Measurements from ENCODE around the gene ACBD6.

DNA sequence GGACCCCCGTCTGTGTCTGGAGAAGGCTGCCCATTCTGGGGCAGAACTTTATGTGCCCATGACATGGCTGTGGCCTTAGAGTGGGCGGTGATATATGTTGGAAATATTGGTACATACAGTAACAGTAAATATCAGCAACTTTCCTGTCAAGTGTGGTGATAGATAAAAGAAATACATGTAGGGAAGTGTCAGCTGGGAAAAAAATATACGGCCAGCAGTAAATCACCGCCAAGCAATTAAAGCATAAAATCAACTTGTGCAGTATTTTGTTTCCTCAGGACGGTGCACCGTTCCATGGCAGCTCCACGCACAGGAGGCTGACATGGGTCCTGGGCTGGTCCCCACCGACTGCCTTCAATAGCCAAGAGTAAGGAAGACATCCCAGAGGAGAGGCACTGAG is 244.9 kb downstream of the ACBD6 start:
- no peak for TF ChIP-seq POLR2A (IDR thresholded peaks at IDR 0.05; ENCODE audit: low read length)
- no peak for TF ChIP-seq GATA1 (IDR thresholded peaks at IDR 0.05; ENCODE audit: low read depth, low read length)

Measured in erythroblast (primary cell).